HL-60 (cell line): ENCODE data around the gene PALM.

Experiments
- DNase-seq, 2 experiments: peaks; one replicate each; pipeline ENCODE4 v3.0.0-alpha.2; 2010 to 2020; ENCODE audit warnings: low read depth in 1 of 2, low spot score in 1 of 2
- H3K27ac ChIP-seq: fragments of 250-450 bp; sonication (Bioruptor Pico); replicated peaks from 2 replicates; pipeline ENCODE4 v1.5.1; 2020; ENCODE audit warnings: mild to moderate bottlenecking, moderate library complexity
- H3K27me3 ChIP-seq: fragments of 250-450 bp; sonication (Bioruptor Pico); 2 replicates; pipeline ENCODE4 v1.5.1; 2021; ENCODE audit warnings: mild to moderate bottlenecking, moderate library complexity; ENCODE audit not compliant: insufficient read depth, poor library complexity, severe bottlenecking
- H3K4me3 ChIP-seq: replicated peaks from 2 replicates; pipeline ENCODE4 v1.5.1; 2011; ENCODE audit warnings: mild to moderate bottlenecking, control low read depth, low read length; ENCODE audit not compliant: insufficient read depth
- GABPA ChIP-seq: IDR thresholded peaks from 2 replicates; pipeline ENCODE4 v1.6.1; 2012; ENCODE audit warnings: low read depth
- POLR2AphosphoS5 ChIP-seq: IDR thresholded peaks from 2 replicates; pipeline ENCODE4 v1.6.1; 2012; ENCODE audit warnings: low read depth
- SPI1 ChIP-seq: IDR thresholded peaks from 2 replicates; pipeline ENCODE4 v1.6.1; 2012; ENCODE audit warnings: low read depth, mild to moderate bottlenecking, borderline replicate concordance
- TF ChIP-seq, protein P1 (sequence below): IDR thresholded peaks from one replicate; pipeline ENCODE4 v1.5.1; 2011; ENCODE audit warnings: low read length, control low read depth, inconsistent platforms; ENCODE audit not compliant: insufficient read depth
- TF ChIP-seq, protein P2 (sequence below): IDR thresholded peaks from 2 replicates; pipeline ENCODE4 v1.6.1; 2012; ENCODE audit warnings: low read depth; ENCODE audit not compliant: insufficient replicate concordance

Gene PALM

DNA sequence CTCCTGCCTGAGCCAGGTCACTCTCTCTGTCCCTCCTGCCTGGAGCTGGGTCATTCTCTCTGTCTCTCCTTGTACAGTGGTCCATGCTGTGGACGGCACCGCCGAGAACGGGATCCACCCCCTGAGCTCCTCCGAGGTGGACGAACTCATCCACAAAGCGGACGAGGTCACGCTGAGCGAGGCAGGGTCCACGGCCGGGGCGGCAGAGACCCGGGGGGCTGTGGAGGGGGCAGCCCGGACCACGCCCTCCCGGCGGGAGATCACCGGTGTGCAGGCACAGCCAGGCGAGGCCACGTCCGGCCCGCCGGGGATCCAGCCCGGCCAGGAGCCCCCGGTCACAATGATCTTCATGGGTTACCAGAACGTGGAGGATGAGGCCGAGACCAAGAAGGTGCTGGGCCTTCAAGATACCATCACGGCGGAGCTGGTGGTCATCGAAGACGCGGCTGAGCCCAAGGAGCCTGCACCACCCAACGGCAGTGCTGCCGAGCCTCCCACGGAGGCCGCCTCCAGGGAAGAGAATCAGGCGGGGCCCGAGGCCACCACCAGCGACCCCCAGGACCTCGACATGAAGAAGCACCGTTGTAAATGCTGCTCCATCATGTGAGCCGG lies 37.6 kb downstream of the PALM start:
- no peak for TF ChIP-seq GABPA
- TF ChIP-seq, protein P1, sequence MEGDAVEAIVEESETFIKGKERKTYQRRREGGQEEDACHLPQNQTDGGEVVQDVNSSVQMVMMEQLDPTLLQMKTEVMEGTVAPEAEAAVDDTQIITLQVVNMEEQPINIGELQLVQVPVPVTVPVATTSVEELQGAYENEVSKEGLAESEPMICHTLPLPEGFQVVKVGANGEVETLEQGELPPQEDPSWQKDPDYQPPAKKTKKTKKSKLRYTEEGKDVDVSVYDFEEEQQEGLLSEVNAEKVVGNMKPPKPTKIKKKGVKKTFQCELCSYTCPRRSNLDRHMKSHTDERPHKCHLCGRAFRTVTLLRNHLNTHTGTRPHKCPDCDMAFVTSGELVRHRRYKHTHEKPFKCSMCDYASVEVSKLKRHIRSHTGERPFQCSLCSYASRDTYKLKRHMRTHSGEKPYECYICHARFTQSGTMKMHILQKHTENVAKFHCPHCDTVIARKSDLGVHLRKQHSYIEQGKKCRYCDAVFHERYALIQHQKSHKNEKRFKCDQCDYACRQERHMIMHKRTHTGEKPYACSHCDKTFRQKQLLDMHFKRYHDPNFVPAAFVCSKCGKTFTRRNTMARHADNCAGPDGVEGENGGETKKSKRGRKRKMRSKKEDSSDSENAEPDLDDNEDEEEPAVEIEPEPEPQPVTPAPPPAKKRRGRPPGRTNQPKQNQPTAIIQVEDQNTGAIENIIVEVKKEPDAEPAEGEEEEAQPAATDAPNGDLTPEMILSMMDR, result no peak
- no peak for TF ChIP-seq SPI1
- TF ChIP-seq, protein P2, sequence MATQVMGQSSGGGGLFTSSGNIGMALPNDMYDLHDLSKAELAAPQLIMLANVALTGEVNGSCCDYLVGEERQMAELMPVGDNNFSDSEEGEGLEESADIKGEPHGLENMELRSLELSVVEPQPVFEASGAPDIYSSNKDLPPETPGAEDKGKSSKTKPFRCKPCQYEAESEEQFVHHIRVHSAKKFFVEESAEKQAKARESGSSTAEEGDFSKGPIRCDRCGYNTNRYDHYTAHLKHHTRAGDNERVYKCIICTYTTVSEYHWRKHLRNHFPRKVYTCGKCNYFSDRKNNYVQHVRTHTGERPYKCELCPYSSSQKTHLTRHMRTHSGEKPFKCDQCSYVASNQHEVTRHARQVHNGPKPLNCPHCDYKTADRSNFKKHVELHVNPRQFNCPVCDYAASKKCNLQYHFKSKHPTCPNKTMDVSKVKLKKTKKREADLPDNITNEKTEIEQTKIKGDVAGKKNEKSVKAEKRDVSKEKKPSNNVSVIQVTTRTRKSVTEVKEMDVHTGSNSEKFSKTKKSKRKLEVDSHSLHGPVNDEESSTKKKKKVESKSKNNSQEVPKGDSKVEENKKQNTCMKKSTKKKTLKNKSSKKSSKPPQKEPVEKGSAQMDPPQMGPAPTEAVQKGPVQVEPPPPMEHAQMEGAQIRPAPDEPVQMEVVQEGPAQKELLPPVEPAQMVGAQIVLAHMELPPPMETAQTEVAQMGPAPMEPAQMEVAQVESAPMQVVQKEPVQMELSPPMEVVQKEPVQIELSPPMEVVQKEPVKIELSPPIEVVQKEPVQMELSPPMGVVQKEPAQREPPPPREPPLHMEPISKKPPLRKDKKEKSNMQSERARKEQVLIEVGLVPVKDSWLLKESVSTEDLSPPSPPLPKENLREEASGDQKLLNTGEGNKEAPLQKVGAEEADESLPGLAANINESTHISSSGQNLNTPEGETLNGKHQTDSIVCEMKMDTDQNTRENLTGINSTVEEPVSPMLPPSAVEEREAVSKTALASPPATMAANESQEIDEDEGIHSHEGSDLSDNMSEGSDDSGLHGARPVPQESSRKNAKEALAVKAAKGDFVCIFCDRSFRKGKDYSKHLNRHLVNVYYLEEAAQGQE, result no peak
- TF ChIP-seq POLR2AphosphoS5, result no peak
- Histone ChIP-seq H3K4me3 (no peak overlapping the region), H3K27ac (no peak overlapping the region), H3K27me3 (no peaks in the 10 kb centered on the region)
- no peak for DNase-seq

DNA sequence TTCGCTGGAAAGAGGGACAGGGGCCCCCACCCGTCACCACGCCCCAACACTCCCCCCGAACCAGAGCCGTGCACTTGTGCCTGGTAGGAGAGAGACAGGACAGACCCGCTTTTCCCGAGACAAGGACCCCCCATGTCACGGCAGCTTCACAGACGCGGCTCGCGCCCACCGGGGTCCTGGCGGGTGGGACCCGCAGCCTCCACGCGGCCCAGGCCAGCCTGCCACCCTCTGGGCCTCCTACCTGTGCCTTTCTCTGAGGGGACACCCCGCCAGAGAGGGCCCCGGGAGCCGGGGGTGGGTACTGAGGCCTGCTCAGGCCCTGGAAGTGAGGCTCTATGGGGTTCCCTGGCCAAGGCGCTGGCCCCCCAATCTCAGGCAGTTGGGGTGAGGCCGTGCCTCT lies 38.2 kb downstream of the PALM start:
- Histone ChIP-seq H3K4me3 (no peak overlapping the region), H3K27me3 (no peaks in the 10 kb centered on the region), H3K27ac (no peak overlapping the region)
- no peak for DNase-seq
- TF ChIP-seq, protein P2, result no peak
- TF ChIP-seq, protein P1, result no peak
- TF ChIP-seq POLR2AphosphoS5 (no peak), SPI1 (no peak), GABPA (no peak)

DNA sequence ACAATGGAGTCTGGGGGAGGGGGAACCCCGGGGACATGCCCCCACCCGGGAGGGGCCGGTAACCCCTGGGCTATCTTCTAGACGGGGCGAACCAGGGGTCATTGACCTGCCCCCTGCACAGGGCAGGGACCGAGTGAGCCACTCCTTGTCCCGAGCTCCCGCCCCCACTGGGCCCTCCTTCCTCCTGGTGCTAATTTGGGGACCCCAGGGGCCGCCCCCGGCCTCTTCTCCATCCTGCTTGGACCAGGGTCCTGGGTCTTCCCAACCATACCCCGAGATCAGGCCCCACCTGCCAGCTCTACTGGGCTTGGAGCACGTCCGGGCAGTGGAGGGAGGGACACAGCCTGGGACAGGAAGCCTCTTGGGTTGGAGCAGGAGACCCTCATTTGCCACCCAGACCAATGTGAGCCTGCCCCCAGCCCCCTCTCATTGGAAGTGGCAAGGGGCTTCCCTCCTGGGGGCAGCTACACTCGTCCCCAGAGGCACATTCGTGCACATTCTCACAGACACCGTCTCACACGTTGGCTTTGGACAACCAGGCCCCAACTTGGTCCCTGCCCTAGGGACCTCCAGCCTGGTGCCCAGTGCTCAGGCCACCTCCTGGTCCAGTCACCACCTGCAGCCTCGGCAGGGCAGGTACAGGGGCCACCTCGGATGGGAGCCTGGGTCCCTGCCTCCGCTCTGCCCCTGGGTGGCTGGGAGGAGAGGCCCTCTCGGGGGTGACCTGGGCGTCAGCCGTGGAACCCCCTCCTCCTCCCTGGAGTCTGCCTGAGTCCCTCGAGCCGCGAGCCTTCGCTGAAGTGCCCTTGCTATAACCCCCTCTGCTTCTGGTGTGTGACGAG lies 38.9 kb downstream of the PALM start:
- no peak overlapping the region for H3K27ac ChIP-seq
- no peak overlapping the region for H3K4me3 ChIP-seq
- H3K27me3 ChIP-seq, result no peaks in the 10 kb centered on the region
- no peak for DNase-seq
- no peak for TF ChIP-seq GABPA
- TF ChIP-seq POLR2AphosphoS5, result no peak
- TF ChIP-seq, protein P1, result no peak
- TF ChIP-seq SPI1, result no peak
- TF ChIP-seq, protein P2, result no peak
